K562 (cell line): ENCODE results near the gene DCTD. TPM values are rescaled to one million over a fixed set of nuclear protein-coding genes. Genes with fewer than 3 reads are reported as not detected.

Experiments
- BRCA1 ChIP-seq, 2 experiments: fragments of 450-650 bp in 1 of 2; sonication (generic) in 1 of 2; formaldehyde crosslinking in 1 of 2; IDR thresholded peaks; 2 replicates each; pipeline versions ENCODE4 v1.5.0 to v1.6.1; 2017 to 2020; ENCODE audit warnings: mild to moderate bottlenecking in 1 of 2, missing genetic modification reagents in 1 of 2
- C11orf30 ChIP-seq: fragments of 450-650 bp; IDR thresholded peaks from 2 replicates; pipeline ENCODE4 v1.6.1; 2016; ENCODE audit warnings: low read depth, mild to moderate bottlenecking
- CREBBP ChIP-seq: IDR thresholded peaks from one replicate; pipeline ENCODE4 v1.6.1; 2012; ENCODE audit warnings: low read depth, mild to moderate bottlenecking, control low read depth, inconsistent platforms, low read length
- GTF2A2 ChIP-seq: IDR thresholded peaks from 2 replicates; pipeline ENCODE4 v1.6.1; 2016; ENCODE audit warnings: mild to moderate bottlenecking, missing genetic modification characterization, missing compliant biosample characterization
- MGA ChIP-seq: fragments of 450-650 bp; IDR thresholded peaks from 2 replicates; pipeline ENCODE4 v1.6.1; 2016; ENCODE audit warnings: mild to moderate bottlenecking, moderate library complexity
- SNIP1 ChIP-seq: fragments of 450-650 bp; IDR thresholded peaks from 2 replicates; pipeline ENCODE4 v1.7.1; 2017; ENCODE audit warnings: low read depth, mild to moderate bottlenecking
- ZNF592 ChIP-seq: fragments of 450-650 bp; IDR thresholded peaks from 2 replicates; pipeline ENCODE4 v1.6.1; 2017; ENCODE audit warnings: antibody characterized with exemption, mild to moderate bottlenecking
- polyA plus RNA-seq, 8 experiments: library from polyadenylated mRNA; depleted of rRNA in 4 of 8; stranded (reverse) in 5 of 8; unstranded in 3 of 8; fragments of >200 nt; fragmentation: Nextera tagmentation in 2 of 8; fragmentation: Illumina TruSeq in 1 of 8; extraction: Ambion mirVana in 2 of 8; extraction: Trizol in 1 of 8; gene quantifications; 2 replicates each; pipeline versions ENCODE4 v1.2.1 to v1.2.3, GENCODE V29; 2011 to 2014; ENCODE audit warnings: inconsistent platforms in 1 of 8, missing spikeins in 1 of 8
- total RNA-seq, 7 experiments: library from RNA; depleted of rRNA in 6 of 7; stranded (reverse); fragments of >200 nt in 6 of 7; fragmentation: Illumina TruSeq in 2 of 7; extraction: Trizol in 2 of 7; gene quantifications; 2 replicates each; pipeline versions ENCODE4 v1.2.1 to v1.2.3, GENCODE V29; 2011 to 2021; ENCODE audit warnings: low replicate concordance in 1 of 7
- TF ChIP-seq, protein P1 (sequence below): fragments of 250-450 bp; sonication (Bioruptor Pico); IDR thresholded peaks from 2 replicates; pipeline ENCODE4 v1.5.0; 2021; ENCODE audit warnings: mild to moderate bottlenecking, moderate library complexity

Gene DCTD
- total and polyA plus RNA-seq, 9 of the 15 experiments (the other 6 are each of a cell fraction or from before 2014, with no cell fraction given): 38.7 to 114 (median 76.5) TPM

GRCh38 chr4:182938205-182938645, 21.0 kb upstream of the DCTD start (continued):
- TF ChIP-seq ZNF592 (peak; percentile 52; the same call in 1 of the 2 replicates), CREBBP (no peak), SNIP1 (no peak), MGA (peak; percentile 70), BRCA1 (IDR thresholded peaks at IDR 0.05) (no peak), BRCA1 (CRISPR knock-in tag; IDR thresholded peaks at IDR 0.05) (no peak), GTF2A2 (tag) (no peak), C11orf30 (no peak)
- TF ChIP-seq, protein P1, sequence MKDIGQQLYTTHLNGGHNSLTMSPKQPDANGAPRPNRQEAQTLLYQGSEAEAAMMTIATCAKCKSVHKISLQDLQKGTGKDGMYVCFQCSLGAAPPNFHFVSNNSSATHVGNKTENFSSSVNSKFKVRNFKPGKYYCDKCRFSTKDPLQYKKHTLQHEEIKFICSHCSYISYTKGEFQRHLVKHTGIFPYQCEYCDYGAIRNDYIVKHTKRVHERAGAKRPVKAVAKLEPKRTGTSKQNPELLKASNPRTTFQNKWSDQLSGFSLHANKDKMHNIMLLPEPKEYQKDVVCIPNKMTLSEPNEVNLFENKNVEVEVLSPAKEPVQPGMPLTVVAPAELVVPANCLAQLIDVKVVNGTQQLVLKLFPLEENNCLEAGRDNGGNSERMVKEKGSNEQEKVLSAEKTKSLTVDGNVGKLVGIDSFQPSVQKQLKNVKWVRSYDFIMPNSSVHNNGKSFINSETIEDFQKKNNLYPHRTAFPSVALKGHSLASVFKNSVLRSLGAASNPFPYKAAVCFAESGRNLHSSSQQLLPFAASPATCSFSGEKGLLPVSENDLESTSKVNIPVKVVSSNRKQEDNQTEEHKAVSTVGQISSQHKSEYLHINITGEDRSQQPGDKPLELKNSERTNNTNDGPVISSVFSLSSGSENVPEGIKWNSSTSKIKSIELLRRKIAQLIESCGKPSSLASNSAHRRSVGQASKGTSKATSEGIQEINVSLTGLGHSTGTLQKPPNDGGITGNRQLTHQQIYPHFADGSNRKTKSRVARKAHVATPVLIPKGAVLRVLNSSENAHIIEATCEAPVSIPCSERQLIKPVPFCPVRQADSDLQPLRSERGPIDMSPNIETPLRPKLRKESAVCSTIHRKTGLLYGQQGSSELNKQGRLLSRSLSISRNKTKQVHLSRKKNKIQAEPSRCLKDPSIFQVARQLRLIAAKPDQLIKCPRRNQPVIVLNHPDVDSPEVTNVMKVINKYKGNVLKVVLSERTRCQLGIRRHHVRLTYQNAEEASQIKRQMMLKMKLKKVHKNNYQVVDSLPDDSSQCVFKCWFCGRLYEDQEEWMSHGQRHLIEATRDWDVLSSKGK (CRISPR knock-in tag): no peak
